Spleen (tissue), 7 donors: ENCODE measurements around the gene PRDM16.

Experiments used
- CTCF ChIP-seq, 11 experiments: fragments of 200-600 bp in 7 of 11; fragments of 450-650 bp in 4 of 11; sonication (generic) in 4 of 11; IDR thresholded peaks in 8 of 11; conservative IDR thresholded peaks in 3 of 11; 1 replicate in 7 of 11; 2 replicates in 4 of 11; pipeline versions ENCODE4 v1.4.0 to v1.8.0; 2016 to 2021; ENCODE audit warnings: antibody characterized with exemption in 11 of 11, inconsistent platforms in 4 of 11, mild to moderate bottlenecking in 1 of 11
- POLR2A ChIP-seq, 3 donors: fragments of 450-650 bp; IDR thresholded peaks; one replicate each; pipeline ENCODE4 v1.5.1; 2017; ENCODE audit warnings: antibody characterized with exemption in 3 of 3, mild to moderate bottlenecking in 1 of 3
- POLR2AphosphoS5 ChIP-seq, 3 donors: sonication (generic); formaldehyde crosslinking; IDR thresholded peaks; one replicate each; pipeline ENCODE4 v1.5.1; 2017; ENCODE audit warnings: antibody characterized with exemption in 3 of 3
- donor health status: DM: no; HTN: no; CAD: no; lungs with moderate emphysema.
- donor health status: DM: no; HTN: no; CAD: no.
- donor health status: DM: no; HTN: no; CAD: no.

- TF ChIP-seq CTCF (IDR thresholded peaks at IDR 0.05 in 8 of 11, conservative IDR thresholded peaks at IDR 0.05 in 3 of 11) (no peak), POLR2AphosphoS5 (IDR thresholded peaks at IDR 0.05) (no peak), POLR2A (IDR thresholded peaks at IDR 0.05) (no peak)
Observed at GRCh38 chr1:3308053-3308452, 239.1 kb downstream of the PRDM16 start.
